ENCODE results near the gene MTX2.

The MTX2 gene

GRCh38 chr2:176331646-176332045 is 62.4 kb downstream of the MTX2 start:
- Histone ChIP-seq H3F3A (ENCODE audit: insufficient read depth) (no peaks in the 10 kb centered on the region), H4K20me1 (ENCODE audit: low read depth, low read length) (no peaks in the 10 kb centered on the region), H3K79me2 (ENCODE audit: insufficient read depth, low read length) (no peaks in the 10 kb centered on the region), H3K9ac (ENCODE audit: low read length) (no peak overlapping the region), H3K9me3 (ENCODE audit: insufficient read depth, low read length) (no peaks in the 10 kb centered on the region), H3K9me2 (replicated peaks; ENCODE audit: insufficient read depth, low read length) (no peaks in the 10 kb centered on the region), H2AFZ (ENCODE audit: low read depth, low read length, severe bottlenecking) (no peak overlapping the region), H3K36me3 (ENCODE audit: low read length) (peaks cover 31% of the 10 kb centered on the region; the same call in 1 of the 2 replicates), H3K4me3 (ENCODE audit: insufficient read depth, low read length, poor library complexity, severe bottlenecking) (no peak overlapping the region), H3K4me2 (ENCODE audit: low read depth, low read length, poor library complexity, severe bottlenecking) (no peak overlapping the region), H3K27ac (ENCODE audit: low read depth, low read length) (no peak overlapping the region), H3K27me3 (ENCODE audit: low read length) (no peaks in the 10 kb centered on the region)
- no peak for TF ChIP-seq CTCF (IDR thresholded peaks at IDR 0.05; ENCODE audit: insufficient read depth, low read length, poor library complexity, severe bottlenecking)
- TF ChIP-seq EZH2phosphoT487 (conservative IDR thresholded peaks at IDR 0.05; ENCODE audit: low read length): no peak

- H3K4me3 ChIP-seq (ENCODE audit: insufficient read depth, low read length, poor library complexity, severe bottlenecking): no peak overlapping the region
- H3K79me2 ChIP-seq (ENCODE audit: insufficient read depth, low read length): no peaks in the 10 kb centered on the region
- TF ChIP-seq CTCF (IDR thresholded peaks at IDR 0.05; ENCODE audit: insufficient read depth, low read length, poor library complexity, severe bottlenecking) (no peak), EZH2phosphoT487 (conservative IDR thresholded peaks at IDR 0.05; ENCODE audit: low read length) (no peak)
- no peaks in the 10 kb centered on the region for H3F3A ChIP-seq (ENCODE audit: insufficient read depth)
- no peak overlapping the region for H2AFZ ChIP-seq (ENCODE audit: low read depth, low read length, severe bottlenecking)
- H3K9ac ChIP-seq (ENCODE audit: low read length): no peak overlapping the region
- H3K4me2 ChIP-seq (ENCODE audit: low read depth, low read length, poor library complexity, severe bottlenecking): no peak overlapping the region
- no peaks in the 10 kb centered on the region for H3K27me3 ChIP-seq (ENCODE audit: low read length)
- no peak overlapping the region for H3K27ac ChIP-seq (ENCODE audit: low read depth, low read length)
- H4K20me1 ChIP-seq (ENCODE audit: low read depth, low read length): no peaks in the 10 kb centered on the region
- peaks cover 17% of the 10 kb centered on the region; the same call in 1 of the 2 replicates for H3K36me3 ChIP-seq (ENCODE audit: low read length)
- H3K9me2 ChIP-seq (replicated peaks; ENCODE audit: insufficient read depth, low read length): no peaks in the 10 kb centered on the region
- no peaks in the 10 kb centered on the region for H3K9me3 ChIP-seq (ENCODE audit: insufficient read depth, low read length)
Observed at GRCh38 chr2:176334729-176335128, 65.5 kb downstream of the MTX2 start.

- TF ChIP-seq CTCF (IDR thresholded peaks at IDR 0.05; ENCODE audit: insufficient read depth, low read length, poor library complexity, severe bottlenecking): no peak
- no peak for TF ChIP-seq EZH2phosphoT487 (conservative IDR thresholded peaks at IDR 0.05; ENCODE audit: low read length)
- peaks cover 4% of the 10 kb centered on the region; the same call in 1 of the 2 replicates for H3K36me3 ChIP-seq (ENCODE audit: low read length)
- H3K27ac ChIP-seq (ENCODE audit: low read depth, low read length): no peak overlapping the region
Observed at GRCh38 chr2:176338395-176338794, 69.2 kb downstream of the MTX2 start.

More at GRCh38 chr2:176338395-176338794, 69.2 kb downstream of the MTX2 start:
- no peaks in the 10 kb centered on the region for H3K79me2 ChIP-seq (ENCODE audit: insufficient read depth, low read length)
- H3K27me3 ChIP-seq (ENCODE audit: low read length): no peaks in the 10 kb centered on the region
- no peak overlapping the region for H3K9ac ChIP-seq (ENCODE audit: low read length)
- no peaks in the 10 kb centered on the region for H3K9me3 ChIP-seq (ENCODE audit: insufficient read depth, low read length)
- H2AFZ ChIP-seq (ENCODE audit: low read depth, low read length, severe bottlenecking): no peak overlapping the region
- no peak overlapping the region for H3K4me2 ChIP-seq (ENCODE audit: low read depth, low read length, poor library complexity, severe bottlenecking)
- no peaks in the 10 kb centered on the region for H4K20me1 ChIP-seq (ENCODE audit: low read depth, low read length)
- H3K4me3 ChIP-seq (ENCODE audit: insufficient read depth, low read length, poor library complexity, severe bottlenecking): no peak overlapping the region
- H3K9me2 ChIP-seq (replicated peaks; ENCODE audit: insufficient read depth, low read length): no peaks in the 10 kb centered on the region
- H3F3A ChIP-seq (ENCODE audit: insufficient read depth): no peaks in the 10 kb centered on the region
